ENCODE results near the gene PTK7. TPM values are rescaled to one million over a fixed set of nuclear protein-coding genes. Genes with fewer than 3 reads are reported as not detected.

The PTK7 gene
- total RNA-seq, 1 experiment from 2014 or later = 48.1 TPM

- no peak overlapping the region for H2AFZ ChIP-seq (ENCODE audit: low read length)
- peaks cover 29% of the 10 kb centered on the region for H3K4me1 ChIP-seq (ENCODE audit: insufficient read depth, low read length)
- no peaks in the 10 kb centered on the region for H3K36me3 ChIP-seq (ENCODE audit: low read depth, low read length)
- H3K4me2 ChIP-seq (ENCODE audit: low read length) = peak overlapping the region; percentile 56
- BruUV-seq (replicated peaks) = no TSS peak
- no peak for DNase-seq
- H3K79me2 ChIP-seq (ENCODE audit: low read length) = peaks cover 68% of the 10 kb centered on the region
- intact Hi-C loops (cut with micrococcal nuclease) = no loop called here
- CTCF ChIA-PET = no interaction called here
- no peaks in the 10 kb centered on the region for H3K9me3 ChIP-seq (ENCODE audit: low read length)
- H3K9me2 ChIP-seq (replicated peaks; ENCODE audit: low read length) = no peaks in the 10 kb centered on the region
- POLR2A ChIA-PET (ENCODE audit: unreplicated experiment) = interaction anchor here (0.6 to 0.7 kb wide), 2 partner anchors 69 to 77 kb away, joined by 3 read pairs; no protein-coding TSS in a partner anchor
- H3F3A ChIP-seq (ENCODE audit: low read length, unreplicated experiment) = no peaks in the 10 kb centered on the region
- H3K9ac ChIP-seq (ENCODE audit: low read length) = no peak overlapping the region
- no peaks in the 10 kb centered on the region for H3K27me3 ChIP-seq (ENCODE audit: low read length)
- H4K20me1 ChIP-seq (ENCODE audit: low read length) = peaks cover 5% of the 10 kb centered on the region; the same call in 1 of the 2 replicates
- 0 out of 2 replicates have a peak overlapping the region, but pooled peaks have one; percentile 29 for H3K27ac ChIP-seq (ENCODE audit: low read length)
- TF ChIP-seq EZH2 (IDR thresholded peaks at IDR 0.05; ENCODE audit: low read length, unreplicated experiment) (no peak), EZH2phosphoT487 (IDR thresholded peaks at IDR 0.05; ENCODE audit: borderline replicate concordance, low read length) (no peak), CTCF (conservative IDR thresholded peaks at IDR 0.05; ENCODE audit: low read depth, low read length) (no peak)
- ATAC-seq = no peak
- H3K4me3 ChIP-seq (ENCODE audit: low read length) = no peak overlapping the region
Observed at GRCh38 chr6:43091020-43091419, 14.9 kb downstream of the PTK7 start.

- BruUV-seq (replicated peaks) = no TSS peak
- TF ChIP-seq CTCF (conservative IDR thresholded peaks at IDR 0.05; ENCODE audit: low read depth, low read length) (no peak), EZH2 (IDR thresholded peaks at IDR 0.05; ENCODE audit: low read length, unreplicated experiment) (no peak), EZH2phosphoT487 (IDR thresholded peaks at IDR 0.05; ENCODE audit: borderline replicate concordance, low read length) (no peak)
- DNase-seq = no peak
- Histone ChIP-seq H3K4me1 (ENCODE audit: insufficient read depth, low read length) (peaks cover 34% of the 10 kb centered on the region), H3K9ac (ENCODE audit: low read length) (no peak overlapping the region), H3K27ac (ENCODE audit: low read length) (no peak overlapping the region), H3F3A (ENCODE audit: low read length, unreplicated experiment) (no peaks in the 10 kb centered on the region), H3K4me3 (ENCODE audit: low read length) (no peak overlapping the region), H3K79me2 (ENCODE audit: low read length) (peaks cover 67% of the 10 kb centered on the region), H3K9me2 (replicated peaks; ENCODE audit: low read length) (no peaks in the 10 kb centered on the region), H3K27me3 (ENCODE audit: low read length) (no peaks in the 10 kb centered on the region), H3K9me3 (ENCODE audit: low read length) (no peaks in the 10 kb centered on the region), H3K4me2 (ENCODE audit: low read length) (peak overlapping the region; percentile 56), H3K36me3 (ENCODE audit: low read depth, low read length) (no peaks in the 10 kb centered on the region), H4K20me1 (ENCODE audit: low read length) (peaks cover 5% of the 10 kb centered on the region; the same call in 1 of the 2 replicates), H2AFZ (ENCODE audit: low read length) (no peak overlapping the region)
- ATAC-seq = no peak
- ChIA-PET POLR2A (ENCODE audit: unreplicated experiment) (no interaction called here), CTCF (no interaction called here)
- intact Hi-C loops (cut with micrococcal nuclease) = no loop called here
Observed at GRCh38 chr6:43091436-43091991, 15.4 kb downstream of the PTK7 start.

- ChIA-PET POLR2A (ENCODE audit: unreplicated experiment) (no interaction called here), CTCF (no interaction called here)
- ATAC-seq (no peak), DNase-seq (no peak)
- no TSS peak for BruUV-seq (replicated peaks)
- H3K9me2 ChIP-seq (replicated peaks; ENCODE audit: low read length) = no peaks in the 10 kb centered on the region
- TF ChIP-seq EZH2phosphoT487 (IDR thresholded peaks at IDR 0.05; ENCODE audit: borderline replicate concordance, low read length) (no peak), CTCF (conservative IDR thresholded peaks at IDR 0.05; ENCODE audit: low read depth, low read length) (no peak)
- H3K9ac ChIP-seq (ENCODE audit: low read length) = no peak overlapping the region
- no peak overlapping the region for H2AFZ ChIP-seq (ENCODE audit: low read length)
- H3K36me3 ChIP-seq (ENCODE audit: low read depth, low read length) = no peaks in the 10 kb centered on the region
- no peak overlapping the region for H3K4me2 ChIP-seq (ENCODE audit: low read length)
- no peak overlapping the region for H3K27ac ChIP-seq (ENCODE audit: low read length)
- no peaks in the 10 kb centered on the region for H3K9me3 ChIP-seq (ENCODE audit: low read length)
- no peaks in the 10 kb centered on the region for H3K27me3 ChIP-seq (ENCODE audit: low read length)
- H3K79me2 ChIP-seq (ENCODE audit: low read length) = peaks cover 61% of the 10 kb centered on the region
- H3K4me3 ChIP-seq (ENCODE audit: low read length) = no peak overlapping the region
- intact Hi-C loops (cut with micrococcal nuclease) = no loop called here
- H3F3A ChIP-seq (ENCODE audit: low read length, unreplicated experiment) = peaks cover 6% of the 10 kb centered on the region
- peaks cover 5% of the 10 kb centered on the region; the same call in 1 of the 2 replicates for H4K20me1 ChIP-seq (ENCODE audit: low read length)
- peaks cover 45% of the 10 kb centered on the region for H3K4me1 ChIP-seq (ENCODE audit: insufficient read depth, low read length)
Observed at GRCh38 chr6:43092635-43093034, 16.5 kb downstream of the PTK7 start.
